Measurements from ENCODE around the gene CABP7.

The CABP7 gene

GRCh38 chr22:29729161-29729560 is 9.4 kb downstream of the CABP7 start:
- no peak for DNase-seq (ENCODE audit: insufficient read length)
- no peak for TF ChIP-seq TAF1 (IDR thresholded peaks at IDR 0.05; ENCODE audit: borderline replicate concordance, low read depth, low read length)
- no peak for TF ChIP-seq POLR2AphosphoS5 (IDR thresholded peaks at IDR 0.05; ENCODE audit: low read depth, low read length)
- TF ChIP-seq POLR2A (IDR thresholded peaks at IDR 0.05; ENCODE audit: low read depth, low read length): no peak
- no peak for FAIRE-seq

GRCh38 chr22:29731058-29731850 is 11.5 kb downstream of the CABP7 start:
- FAIRE-seq (no peak), DNase-seq (ENCODE audit: insufficient read length) (no peak)
- no peak for TF ChIP-seq POLR2A (IDR thresholded peaks at IDR 0.05; ENCODE audit: low read depth, low read length)
- TF ChIP-seq TAF1 (IDR thresholded peaks at IDR 0.05; ENCODE audit: borderline replicate concordance, low read depth, low read length): no peak
- no peak for TF ChIP-seq POLR2AphosphoS5 (IDR thresholded peaks at IDR 0.05; ENCODE audit: low read depth, low read length)

- DNase-seq (ENCODE audit: insufficient read length): no peak
- TF ChIP-seq POLR2AphosphoS5 (IDR thresholded peaks at IDR 0.05; ENCODE audit: low read depth, low read length) (no peak), TAF1 (IDR thresholded peaks at IDR 0.05; ENCODE audit: borderline replicate concordance, low read depth, low read length) (no peak), POLR2A (IDR thresholded peaks at IDR 0.05; ENCODE audit: low read depth, low read length) (no peak)
- no peak for FAIRE-seq
Observed at GRCh38 chr22:29732883-29733282, 13.1 kb downstream of the CABP7 start.

GRCh38 chr22:29733362-29734201 is 13.8 kb downstream of the CABP7 start:
- no peak for TF ChIP-seq TAF1 (IDR thresholded peaks at IDR 0.05; ENCODE audit: borderline replicate concordance, low read depth, low read length)
- TF ChIP-seq POLR2AphosphoS5 (IDR thresholded peaks at IDR 0.05; ENCODE audit: low read depth, low read length): no peak
- no peak for TF ChIP-seq POLR2A (IDR thresholded peaks at IDR 0.05; ENCODE audit: low read depth, low read length)
- peak; percentile 71 for FAIRE-seq
- DNase-seq (ENCODE audit: insufficient read length): no peak

- DNase-seq (ENCODE audit: insufficient read length): no peak
- no peak for FAIRE-seq
- no peak for TF ChIP-seq POLR2AphosphoS5 (IDR thresholded peaks at IDR 0.05; ENCODE audit: low read depth, low read length)
- TF ChIP-seq TAF1 (IDR thresholded peaks at IDR 0.05; ENCODE audit: borderline replicate concordance, low read depth, low read length): no peak
- TF ChIP-seq POLR2A (IDR thresholded peaks at IDR 0.05; ENCODE audit: low read depth, low read length): no peak
Observed at GRCh38 chr22:29734406-29734805, 14.6 kb downstream of the CABP7 start.

- no peak for DNase-seq (ENCODE audit: insufficient read length)
- FAIRE-seq: no peak
- TF ChIP-seq POLR2AphosphoS5 (IDR thresholded peaks at IDR 0.05; ENCODE audit: low read depth, low read length) (no peak), POLR2A (IDR thresholded peaks at IDR 0.05; ENCODE audit: low read depth, low read length) (no peak)
Observed at GRCh38 chr22:29734838-29735237, 15.0 kb downstream of the CABP7 start.

GRCh38 chr22:29735416-29735815 is 15.6 kb downstream of the CABP7 start:
- no peak for DNase-seq (ENCODE audit: insufficient read length)
- no peak for FAIRE-seq
- TF ChIP-seq POLR2AphosphoS5 (IDR thresholded peaks at IDR 0.05; ENCODE audit: low read depth, low read length) (no peak), TAF1 (IDR thresholded peaks at IDR 0.05; ENCODE audit: borderline replicate concordance, low read depth, low read length) (no peak), POLR2A (IDR thresholded peaks at IDR 0.05; ENCODE audit: low read depth, low read length) (no peak)

- FAIRE-seq (no peak), DNase-seq (ENCODE audit: insufficient read length) (no peak)
- TF ChIP-seq POLR2AphosphoS5 (IDR thresholded peaks at IDR 0.05; ENCODE audit: low read depth, low read length) (no peak), POLR2A (IDR thresholded peaks at IDR 0.05; ENCODE audit: low read depth, low read length) (no peak), TAF1 (IDR thresholded peaks at IDR 0.05; ENCODE audit: borderline replicate concordance, low read depth, low read length) (no peak)
Observed at GRCh38 chr22:29737251-29738117, 17.7 kb downstream of the CABP7 start.

- FAIRE-seq (no peak), DNase-seq (ENCODE audit: insufficient read length) (no peak)
- no peak for TF ChIP-seq TAF1 (IDR thresholded peaks at IDR 0.05; ENCODE audit: borderline replicate concordance, low read depth, low read length)
- no peak for TF ChIP-seq POLR2AphosphoS5 (IDR thresholded peaks at IDR 0.05; ENCODE audit: low read depth, low read length)
- TF ChIP-seq POLR2A (IDR thresholded peaks at IDR 0.05; ENCODE audit: low read depth, low read length): no peak
Observed at GRCh38 chr22:29738118-29738815, 18.5 kb downstream of the CABP7 start.

- no peak for DNase-seq (ENCODE audit: insufficient read length)
- TF ChIP-seq POLR2AphosphoS5 (IDR thresholded peaks at IDR 0.05; ENCODE audit: low read depth, low read length) (no peak), POLR2A (IDR thresholded peaks at IDR 0.05; ENCODE audit: low read depth, low read length) (no peak), TAF1 (IDR thresholded peaks at IDR 0.05; ENCODE audit: borderline replicate concordance, low read depth, low read length) (no peak)
- no peak for FAIRE-seq
Observed at GRCh38 chr22:29739346-29739875, 19.6 kb downstream of the CABP7 start.

Data from GM12892 (cell line).